Calu3 (cell line): ENCODE measurements around the gene CTNNA2. TPM values are rescaled to one million over a fixed set of nuclear protein-coding genes. Genes with fewer than 3 reads are reported as not detected.

Experiments used
- BruUV-seq: library from RNA; stranded (reverse); fragments of 400-500 nt; replicated peaks from 2 replicates; lab custom pipeline; 2021; lab: Mats Ljungman, UMichigan
- CTCF ChIA-PET: fragments of 300-600 bp; sonication (Branson Sonifier 250); formaldehyde crosslinking; loops from one replicate; lab custom pipeline; 2022; ENCODE audit warnings: antibody characterized with exemption; lab: Charles Lee
- DNase-seq: peaks from one replicate; pipeline ENCODE4 v3.0.0; 2022
- H3K27ac Mint-ChIP-seq: one replicate; pipeline ENCODE4 v1.8.0; 2022; ENCODE audit warnings: mixed read lengths; ENCODE audit not compliant: unreplicated experiment
- H3K27me3 Mint-ChIP-seq: one replicate; pipeline ENCODE4 v1.8.0; 2022; ENCODE audit warnings: mixed read lengths; ENCODE audit not compliant: unreplicated experiment
- H3K36me3 Mint-ChIP-seq: one replicate; pipeline ENCODE4 v1.8.0; 2022; ENCODE audit warnings: mild to moderate bottlenecking, moderate library complexity, mixed read lengths; ENCODE audit not compliant: insufficient read depth, unreplicated experiment
- H3K4me1 Mint-ChIP-seq: one replicate; pipeline ENCODE4 v1.8.0; 2022; ENCODE audit warnings: mild to moderate bottlenecking, low read depth, mixed read lengths; ENCODE audit not compliant: unreplicated experiment
- H3K4me3 Mint-ChIP-seq: one replicate; pipeline ENCODE4 v1.8.0; 2022; ENCODE audit warnings: mild to moderate bottlenecking, low read depth, moderate library complexity, mixed read lengths; ENCODE audit not compliant: unreplicated experiment
- H3K9me3 Mint-ChIP-seq: one replicate; pipeline ENCODE4 v1.8.0; 2022; ENCODE audit warnings: low read depth, mixed read lengths; ENCODE audit not compliant: unreplicated experiment
- intact Hi-C: fragments of 100-400 bp; cut with micrococcal nuclease; formaldehyde crosslinking; loops from one replicate; pipeline ENCODE4 v1.10.0; 2022; ENCODE audit not compliant: unreplicated experiment
- total RNA-seq: library from RNA; stranded (reverse); gene quantifications from 2 replicates; pipeline ENCODE4 v1.2.3, GENCODE V29; 2022
- TF ChIP-seq, protein P1 (sequence below): fragments of 200-600 bp; IDR thresholded peaks from one replicate; pipeline ENCODE4 v1.8.0; 2022; ENCODE audit warnings: antibody characterized with exemption; ENCODE audit not compliant: unreplicated experiment

Gene CTNNA2
- total RNA-seq, 1 experiment from 2014 or later: not detected

DNA sequence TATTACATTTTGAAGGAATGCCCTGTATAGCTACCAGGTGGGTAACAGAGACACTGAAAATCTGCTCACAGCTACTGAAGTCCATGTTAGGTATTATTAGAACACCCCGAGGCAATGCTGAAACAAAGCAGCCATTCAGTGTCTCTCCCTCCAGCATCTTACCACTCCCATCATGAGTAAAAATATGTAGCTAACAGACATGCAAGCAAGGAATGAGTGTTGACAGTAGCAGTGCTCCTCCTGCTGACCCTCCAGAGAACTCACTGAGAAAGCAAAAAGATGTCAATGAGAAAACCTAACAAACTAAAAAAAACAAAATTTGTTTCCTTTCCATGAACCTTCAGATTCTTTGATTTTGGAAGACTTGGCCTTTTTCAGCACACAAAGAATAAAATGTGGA is 397.8 kb downstream of the CTNNA2 start:
- BruUV-seq: no TSS peak
- TF ChIP-seq, protein P1, sequence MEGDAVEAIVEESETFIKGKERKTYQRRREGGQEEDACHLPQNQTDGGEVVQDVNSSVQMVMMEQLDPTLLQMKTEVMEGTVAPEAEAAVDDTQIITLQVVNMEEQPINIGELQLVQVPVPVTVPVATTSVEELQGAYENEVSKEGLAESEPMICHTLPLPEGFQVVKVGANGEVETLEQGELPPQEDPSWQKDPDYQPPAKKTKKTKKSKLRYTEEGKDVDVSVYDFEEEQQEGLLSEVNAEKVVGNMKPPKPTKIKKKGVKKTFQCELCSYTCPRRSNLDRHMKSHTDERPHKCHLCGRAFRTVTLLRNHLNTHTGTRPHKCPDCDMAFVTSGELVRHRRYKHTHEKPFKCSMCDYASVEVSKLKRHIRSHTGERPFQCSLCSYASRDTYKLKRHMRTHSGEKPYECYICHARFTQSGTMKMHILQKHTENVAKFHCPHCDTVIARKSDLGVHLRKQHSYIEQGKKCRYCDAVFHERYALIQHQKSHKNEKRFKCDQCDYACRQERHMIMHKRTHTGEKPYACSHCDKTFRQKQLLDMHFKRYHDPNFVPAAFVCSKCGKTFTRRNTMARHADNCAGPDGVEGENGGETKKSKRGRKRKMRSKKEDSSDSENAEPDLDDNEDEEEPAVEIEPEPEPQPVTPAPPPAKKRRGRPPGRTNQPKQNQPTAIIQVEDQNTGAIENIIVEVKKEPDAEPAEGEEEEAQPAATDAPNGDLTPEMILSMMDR: no peak
- Mint-ChIP-seq H3K27me3 (no peaks in the 10 kb centered on the region), H3K27ac (no peak overlapping the region), H3K4me3 (no peak overlapping the region), H3K4me1 (no peaks in the 10 kb centered on the region), H3K9me3 (peaks cover 13% of the 10 kb centered on the region), H3K36me3 (no peaks in the 10 kb centered on the region)
- intact Hi-C loops: no loop called here
- DNase-seq: no peak
- CTCF ChIA-PET: no interaction called here

- H3K27me3 Mint-ChIP-seq: no peaks in the 10 kb centered on the region
- CTCF ChIA-PET: no interaction called here
- intact Hi-C loops: no loop called here
- H3K36me3 Mint-ChIP-seq: no peaks in the 10 kb centered on the region
- H3K4me3 Mint-ChIP-seq: no peak overlapping the region
- TF ChIP-seq, protein P1: no peak
- H3K9me3 Mint-ChIP-seq: peaks cover 8% of the 10 kb centered on the region
- BruUV-seq: no TSS peak
- DNase-seq: no peak
- H3K4me1 Mint-ChIP-seq: no peaks in the 10 kb centered on the region
- H3K27ac Mint-ChIP-seq: no peak overlapping the region
Measured at GRCh38 chr2:79915455-79915854, 402.6 kb downstream of the CTNNA2 start.

DNA sequence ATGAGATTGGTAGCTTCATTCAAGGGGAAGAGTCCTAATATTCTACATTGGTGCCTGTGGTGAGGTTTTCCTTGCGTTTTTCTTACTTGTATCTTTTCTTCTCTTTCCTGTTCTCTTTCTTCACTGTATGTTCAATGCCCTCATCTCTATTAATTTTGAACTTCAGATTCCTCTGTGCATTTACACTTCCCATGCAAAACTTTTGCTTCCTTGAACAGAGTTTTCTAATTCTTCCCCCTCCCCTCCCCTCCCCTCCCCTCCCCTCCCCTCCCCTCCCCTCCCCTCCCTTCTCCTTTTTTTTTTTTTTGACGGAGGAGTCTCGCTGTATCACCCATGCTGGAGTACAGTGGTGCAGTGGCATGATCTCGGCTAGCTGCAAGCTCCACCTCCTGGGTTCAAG is 403.4 kb downstream of the CTNNA2 start:
- no peak for DNase-seq
- H3K27me3 Mint-ChIP-seq: no peaks in the 10 kb centered on the region
- no peaks in the 10 kb centered on the region for H3K36me3 Mint-ChIP-seq
- intact Hi-C loops: no loop called here
- peaks cover 8% of the 10 kb centered on the region for H3K9me3 Mint-ChIP-seq
- no peak overlapping the region for H3K4me3 Mint-ChIP-seq
- CTCF ChIA-PET: no interaction called here
- H3K4me1 Mint-ChIP-seq: no peaks in the 10 kb centered on the region
- BruUV-seq: no TSS peak
- TF ChIP-seq, protein P1: no peak
- H3K27ac Mint-ChIP-seq: no peak overlapping the region

GRCh38 chr2:79920512-79921076 is 407.7 kb downstream of the CTNNA2 start:
- intact Hi-C loops: no loop called here
- Mint-ChIP-seq H3K27me3 (no peaks in the 10 kb centered on the region), H3K36me3 (no peaks in the 10 kb centered on the region), H3K9me3 (peaks cover 4% of the 10 kb centered on the region), H3K27ac (no peak overlapping the region), H3K4me3 (no peak overlapping the region), H3K4me1 (no peaks in the 10 kb centered on the region)
- CTCF ChIA-PET: no interaction called here
- TF ChIP-seq, protein P1: no peak
- BruUV-seq: no TSS peak
- no peak for DNase-seq
